HL-60 (cell line): ENCODE measurements around the gene DYNC1I1.

Experiments used
- CTCF ChIP-seq: IDR thresholded peaks from one replicate; pipeline ENCODE4 v1.5.1; 2011; ENCODE audit warnings: low read length, control low read depth, inconsistent platforms; ENCODE audit not compliant: insufficient read depth
- GABPA ChIP-seq: IDR thresholded peaks from 2 replicates; pipeline ENCODE4 v1.6.1; 2012; ENCODE audit warnings: low read depth
- REST ChIP-seq: IDR thresholded peaks from 2 replicates; pipeline ENCODE4 v1.6.1; 2012; ENCODE audit warnings: low read depth; ENCODE audit not compliant: insufficient replicate concordance

- TF ChIP-seq GABPA (no peak), CTCF (no peak), REST (no peak)
Observed at GRCh38 chr7:96017877-96018276, 245.5 kb downstream of the DYNC1I1 start.
